Keratinocyte (primary cell): ENCODE data around the gene SPON1. TPM values are rescaled to one million over a fixed set of nuclear protein-coding genes. Genes with fewer than 3 reads are reported as not detected.
A peak's percentile ranks its signal among the peaks of the same experiment; 100 is the strongest.

Experiments
- DNase-seq: peaks from one replicate; pipeline ENCODE4 v3.0.0-alpha.2; 2011; ENCODE audit warnings: low read depth, missing footprints, low spot score
- FAIRE-seq: peaks from 2 replicates; lab custom pipeline; 2011; peaks lifted over from hg19 to GRCh38; lab: Jason Lieb, UNC
- H2AFZ ChIP-seq: 2 replicates; pipeline ENCODE4 v1.6.0; 2012; ENCODE audit warnings: low read length, control low read depth, inconsistent platforms; ENCODE audit not compliant: control insufficient read depth
- H3K27ac ChIP-seq: 2 replicates; pipeline ENCODE4 v1.5.1; 2011; ENCODE audit warnings: low read length; ENCODE audit not compliant: control insufficient read depth, insufficient read depth
- H3K27me3 ChIP-seq: 3 replicates; pipeline ENCODE4 v1.6.0; 2011; ENCODE audit warnings: low read length; ENCODE audit not compliant: control insufficient read depth, insufficient read depth; ENCODE audit errors: extremely low read depth
- H3K36me3 ChIP-seq, 2 experiments: 2 replicates in 1 of 2; 3 replicates in 1 of 2; pipeline ENCODE4 v1.5.1; 2011; ENCODE audit warnings: low read length in 2 of 2, mild to moderate bottlenecking in 1 of 2; ENCODE audit not compliant: control insufficient read depth in 2 of 2, insufficient read depth in 2 of 2; ENCODE audit errors: extremely low read depth in 1 of 2
- H3K4me1 ChIP-seq: 3 replicates; pipeline ENCODE4 v1.5.1; 2011; ENCODE audit warnings: low read length; ENCODE audit not compliant: control insufficient read depth, insufficient read depth; ENCODE audit errors: extremely low read depth
- H3K4me2 ChIP-seq: 3 replicates; pipeline ENCODE4 v1.6.0; 2011; ENCODE audit warnings: low read depth, low read length; ENCODE audit not compliant: control insufficient read depth, insufficient read depth; ENCODE audit errors: extremely low read depth
- H3K4me3 ChIP-seq, 3 experiments: fragments of 200-600 bp in 1 of 3; sonication (generic) in 1 of 3; 2 replicates in 2 of 3; 3 replicates in 1 of 3; pipeline ENCODE4 v1.5.1; 2011 to 2016; ENCODE audit warnings: low read length in 3 of 3, mild to moderate bottlenecking in 3 of 3, control low read depth in 2 of 3, inconsistent platforms in 1 of 3, low read depth in 1 of 3, mixed read lengths in 1 of 3, mixed run types in 1 of 3, moderate library complexity in 1 of 3; ENCODE audit not compliant: control insufficient read depth in 2 of 3, insufficient read depth in 2 of 3; ENCODE audit errors: extremely low read depth in 1 of 3
- H3K79me2 ChIP-seq: 2 replicates; pipeline ENCODE4 v1.6.0; 2012; ENCODE audit warnings: low read length; ENCODE audit not compliant: control insufficient read depth, insufficient read depth
- H3K9ac ChIP-seq: 3 replicates; pipeline ENCODE4 v1.6.0; 2011; ENCODE audit warnings: low read length; ENCODE audit not compliant: control insufficient read depth, insufficient read depth; ENCODE audit errors: extremely low read depth
- H3K9me1 ChIP-seq: 3 replicates; pipeline ENCODE4 v1.6.0; 2011; ENCODE audit warnings: low read length; ENCODE audit not compliant: control insufficient read depth, insufficient read depth; ENCODE audit errors: extremely low read depth
- H3K9me3 ChIP-seq: 2 replicates; pipeline ENCODE4 v1.5.1; 2012; ENCODE audit warnings: low read depth, low read length; ENCODE audit not compliant: control insufficient read depth
- H4K20me1 ChIP-seq: 3 replicates; pipeline ENCODE4 v1.6.0; 2011; ENCODE audit warnings: low read length; ENCODE audit not compliant: control insufficient read depth, insufficient read depth; ENCODE audit errors: extremely low read depth
- CTCF ChIP-seq, 3 experiments: IDR thresholded peaks in 1 of 3; conservative IDR thresholded peaks in 1 of 3; optimal IDR thresholded peaks in 1 of 3; 2 replicates in 2 of 3; 3 replicates in 1 of 3; pipeline versions ENCODE3 to v1.5.1; 2011; ENCODE audit warnings: low read length in 3 of 3, mild to moderate bottlenecking in 3 of 3, moderate library complexity in 2 of 3, control low read depth in 1 of 3, inconsistent platforms in 1 of 3; ENCODE audit not compliant: insufficient read depth in 2 of 3; ENCODE audit errors: extremely low read depth in 1 of 3
- EZH2 ChIP-seq: IDR thresholded peaks from one replicate; pipeline ENCODE4 v1.6.1; 2012; ENCODE audit warnings: inconsistent platforms, mild to moderate bottlenecking, low read length, moderate library complexity
- dilution Hi-C: fragments of 300-500 bp; cut with MboI; formaldehyde crosslinking; loops from one replicate; pipeline ENCODE4 v1.7.0; 2020; ENCODE audit warnings: low sequenced_read_pairs; ENCODE audit not compliant: extremely low pct_ligation_motif_present
- polyA plus RNA-seq, 5 experiments: library from polyadenylated mRNA; depleted of rRNA in 3 of 5; stranded (reverse) in 3 of 5; stranded (forward) in 1 of 5; unstranded in 1 of 5; fragments of >200 nt; gene quantifications; 1 replicate in 1 of 5; 2 replicates in 3 of 5; 3 replicates in 1 of 5; pipeline versions ENCODE4 v1.2.1 to v1.2.3, GENCODE V29; 2011 to 2012; ENCODE audit warnings: missing spikeins in 2 of 5, low read depth in 1 of 5, low replicate concordance in 1 of 5

Gene SPON1
- polyA plus RNA-seq, 1 donor (not counting 4 experiments of a cell fraction or from before 2014, with no cell fraction given): not detected

DNA sequence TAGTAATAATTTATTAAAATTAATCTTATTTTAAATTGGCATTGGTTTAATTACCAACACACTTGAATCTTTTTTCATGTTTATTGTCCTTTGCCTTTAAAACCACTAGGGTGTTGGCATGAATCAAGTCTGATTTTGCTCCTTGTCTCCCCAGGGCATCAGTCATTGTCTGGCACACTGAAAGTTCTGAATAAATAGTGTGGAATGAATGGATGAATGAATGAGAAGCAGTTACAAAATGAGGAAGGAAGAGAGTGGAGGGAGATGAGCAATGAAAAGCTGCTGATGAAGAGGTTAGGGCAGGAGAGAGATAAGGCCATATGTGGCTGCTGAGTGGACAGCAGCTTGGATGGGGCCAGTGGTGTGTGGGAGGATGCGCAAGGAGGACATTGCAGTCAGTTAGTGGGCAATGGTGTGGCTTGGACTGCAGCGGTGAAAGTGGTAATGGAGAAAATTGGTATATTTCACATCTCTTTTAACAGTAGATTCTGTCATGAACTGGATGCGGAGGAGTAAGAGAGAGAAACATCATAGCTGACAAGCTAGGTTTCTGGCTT, 132.0 kb downstream of the SPON1 start:
- dilution Hi-C loops: no loop called here
- Histone ChIP-seq H3K27me3 (peaks cover 3% of the 10 kb centered on the region), H3K9me3 (no peaks in the 10 kb centered on the region), H2AFZ (no peak overlapping the region), H3K4me1 (no peaks in the 10 kb centered on the region), H3K36me3 (no peaks in the 10 kb centered on the region), H3K4me3 (no peak overlapping the region), H3K9me1 (no peaks in the 10 kb centered on the region), H4K20me1 (no peaks in the 10 kb centered on the region), H3K4me2 (no peak overlapping the region), H3K27ac (no peak overlapping the region), H3K9ac (no peak overlapping the region), H3K79me2 (no peaks in the 10 kb centered on the region)
- no peak for TF ChIP-seq EZH2
- TF ChIP-seq CTCF (optimal IDR thresholded peaks at IDR 0.05 in 1 of 3, IDR thresholded peaks at IDR 0.05 in 1 of 3, conservative IDR thresholded peaks at IDR 0.05 in 1 of 3; ENCODE audit: extremely low read depth in 1 of 3, insufficient read depth in 2 of 3, low read length in 3 of 3): peak in 1 of 3 experiments; percentile 14
- DNase-seq (no peak), FAIRE-seq (no peak)

DNA sequence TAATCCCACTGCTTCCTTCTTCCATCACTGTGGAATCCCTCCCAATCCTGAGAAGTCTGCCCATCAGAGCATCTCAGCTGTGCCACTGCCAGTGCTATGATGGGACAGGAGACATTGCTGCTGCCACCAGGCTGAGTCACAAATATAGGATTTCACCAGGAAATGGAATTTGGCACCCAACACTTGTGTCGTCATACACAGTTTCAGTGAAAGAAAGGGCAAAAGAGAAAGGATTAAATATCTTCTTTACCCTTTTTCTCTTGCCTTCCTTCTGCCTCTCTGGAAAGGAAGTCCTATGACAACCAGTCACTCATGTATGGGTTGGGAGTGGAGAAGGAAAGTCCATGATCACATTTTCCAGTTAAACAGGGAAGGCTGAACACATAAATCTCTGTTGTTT, 133.4 kb downstream of the SPON1 start:
- FAIRE-seq (no peak), DNase-seq (no peak)
- H3K4me3 ChIP-seq: no peak overlapping the region
- H3K9me3 ChIP-seq: no peaks in the 10 kb centered on the region
- dilution Hi-C loops: no loop called here
- H3K9ac ChIP-seq: no peak overlapping the region
- no peak overlapping the region for H3K27ac ChIP-seq
- H3K4me1 ChIP-seq: no peaks in the 10 kb centered on the region
- H2AFZ ChIP-seq: no peak overlapping the region
- H3K9me1 ChIP-seq: no peaks in the 10 kb centered on the region
- no peak for TF ChIP-seq EZH2
- TF ChIP-seq CTCF (optimal IDR thresholded peaks at IDR 0.05 in 1 of 3, IDR thresholded peaks at IDR 0.05 in 1 of 3, conservative IDR thresholded peaks at IDR 0.05 in 1 of 3; ENCODE audit: extremely low read depth in 1 of 3, insufficient read depth in 2 of 3, low read length in 3 of 3): no peak
- H3K36me3 ChIP-seq: no peaks in the 10 kb centered on the region
- no peaks in the 10 kb centered on the region for H3K79me2 ChIP-seq
- no peaks in the 10 kb centered on the region for H3K27me3 ChIP-seq
- H3K4me2 ChIP-seq: no peak overlapping the region
- H4K20me1 ChIP-seq: no peaks in the 10 kb centered on the region
